HUES6 (cell line): Measurements from ENCODE around the gene ZMIZ2.
A peak's percentile ranks its signal among the peaks of the same experiment; 100 is the strongest.

ENCODE experiments used
- H3K27ac ChIP-seq: 2 replicates; pipeline ENCODE4 v1.7.0; 2013; ENCODE audit warnings: low read depth, mild to moderate bottlenecking, low read length, inconsistent platforms
- H3K27me3 ChIP-seq: 2 replicates; pipeline ENCODE4 v1.6.1; 2013; ENCODE audit warnings: low read length; ENCODE audit not compliant: control insufficient read depth, insufficient read depth
- H3K36me3 ChIP-seq: 2 replicates; pipeline ENCODE4 v1.6.1; 2013; ENCODE audit warnings: low read length; ENCODE audit not compliant: control insufficient read depth, insufficient read depth
- H3K4me1 ChIP-seq: 2 replicates; pipeline ENCODE4 v1.6.1; 2013; ENCODE audit warnings: low read length; ENCODE audit not compliant: control insufficient read depth, insufficient read depth
- H3K4me3 ChIP-seq: 2 replicates; pipeline ENCODE4 v1.5.1; 2013; ENCODE audit warnings: low read depth, low read length
- H3K9ac ChIP-seq: one replicate; pipeline ENCODE4 v1.6.1; 2013; ENCODE audit warnings: mild to moderate bottlenecking, low read length
- H3K9me3 ChIP-seq: 2 replicates; pipeline ENCODE4 v1.6.1; 2013; ENCODE audit warnings: low read depth, low read length; ENCODE audit not compliant: control insufficient read depth, insufficient read depth

Gene ZMIZ2

DNA sequence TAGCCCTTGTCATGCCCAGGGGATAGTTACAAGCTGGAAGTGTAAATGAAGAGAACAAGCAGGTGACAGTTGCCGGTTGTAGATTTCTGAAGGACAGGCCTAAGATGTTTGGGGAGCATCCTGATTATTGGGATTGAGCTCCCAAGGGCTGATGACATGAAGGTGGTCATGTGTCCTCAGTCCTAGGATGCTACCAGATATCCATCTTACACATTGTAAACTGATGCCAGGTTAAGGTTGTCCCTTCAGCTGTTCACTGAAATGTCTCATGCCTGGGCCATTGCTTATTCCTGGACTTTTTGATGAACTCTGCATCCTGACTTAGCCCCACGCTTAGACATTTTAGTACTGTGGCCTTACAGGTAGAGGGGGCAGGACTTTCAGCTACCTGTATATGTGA, 1.3 kb downstream of the ZMIZ2 start:
- H3K9ac ChIP-seq = no peak overlapping the region
- H3K9me3 ChIP-seq = no peaks in the 10 kb centered on the region
- H3K4me3 ChIP-seq = peak overlapping the region; percentile 98
- H3K27ac ChIP-seq = no peak overlapping the region
- no peaks in the 10 kb centered on the region for H3K27me3 ChIP-seq
- H3K4me1 ChIP-seq = peaks cover 29% of the 10 kb centered on the region
- H3K36me3 ChIP-seq = peaks cover 13% of the 10 kb centered on the region; the same call in 1 of the 2 replicates

GRCh38 chr7:44750424-44750823, 1.8 kb downstream of the ZMIZ2 start:
- no peaks in the 10 kb centered on the region for H3K9me3 ChIP-seq
- no peak overlapping the region for H3K9ac ChIP-seq
- peak overlapping the region; percentile 98; the same call in 1 of the 2 replicates for H3K4me3 ChIP-seq
- no peak overlapping the region for H3K27ac ChIP-seq
- H3K27me3 ChIP-seq = no peaks in the 10 kb centered on the region
- H3K36me3 ChIP-seq = peaks cover 13% of the 10 kb centered on the region; the same call in 1 of the 2 replicates
- H3K4me1 ChIP-seq = peaks cover 29% of the 10 kb centered on the region

DNA sequence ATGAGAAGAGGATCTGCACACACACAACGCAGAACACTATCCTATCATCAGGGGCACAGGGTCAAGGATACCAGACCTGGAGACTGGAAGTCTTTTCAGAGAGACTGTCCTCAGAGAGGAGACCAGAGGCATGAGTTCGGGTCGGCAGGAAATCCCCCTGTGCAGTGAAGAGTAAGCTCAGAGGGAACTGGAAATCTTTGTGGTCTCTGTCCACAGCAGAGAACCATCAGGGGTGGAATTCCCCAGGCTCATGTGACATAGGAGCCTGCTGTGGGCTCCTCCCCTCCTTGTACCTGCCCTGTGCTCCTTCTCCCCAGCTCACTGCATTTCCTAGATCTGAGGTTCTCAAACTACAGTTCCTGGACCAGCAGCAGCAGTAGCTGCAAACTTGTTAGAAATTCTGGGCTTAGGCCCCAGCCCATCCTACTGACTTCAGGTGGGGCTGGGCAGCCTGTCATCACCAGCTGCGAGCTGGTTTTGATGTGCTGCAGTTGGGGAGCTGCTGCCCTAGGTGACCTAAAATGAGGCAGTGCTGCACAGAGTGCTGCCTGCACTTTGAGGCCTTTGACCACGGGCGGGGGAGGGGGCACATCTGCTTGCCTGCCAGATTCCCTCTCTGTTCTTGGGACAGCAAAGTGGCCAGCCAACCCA, 2.4 kb downstream of the ZMIZ2 start:
- H3K27ac ChIP-seq = no peak overlapping the region
- H3K27me3 ChIP-seq = no peaks in the 10 kb centered on the region
- peaks cover 29% of the 10 kb centered on the region for H3K4me1 ChIP-seq
- H3K4me3 ChIP-seq = 0 out of 2 replicates have a peak overlapping the region, but pooled peaks have one; percentile 98
- no peak overlapping the region for H3K9ac ChIP-seq
- H3K9me3 ChIP-seq = no peaks in the 10 kb centered on the region
- peaks cover 13% of the 10 kb centered on the region; the same call in 1 of the 2 replicates for H3K36me3 ChIP-seq

- Histone ChIP-seq H3K9ac (no peak overlapping the region), H3K4me1 (peaks cover 26% of the 10 kb centered on the region), H3K27me3 (no peaks in the 10 kb centered on the region), H3K4me3 (no peak overlapping the region), H3K9me3 (no peaks in the 10 kb centered on the region), H3K36me3 (peaks cover 28% of the 10 kb centered on the region), H3K27ac (no peak overlapping the region)
Measured at GRCh38 chr7:44752822-44753221, 4.2 kb downstream of the ZMIZ2 start.

DNA sequence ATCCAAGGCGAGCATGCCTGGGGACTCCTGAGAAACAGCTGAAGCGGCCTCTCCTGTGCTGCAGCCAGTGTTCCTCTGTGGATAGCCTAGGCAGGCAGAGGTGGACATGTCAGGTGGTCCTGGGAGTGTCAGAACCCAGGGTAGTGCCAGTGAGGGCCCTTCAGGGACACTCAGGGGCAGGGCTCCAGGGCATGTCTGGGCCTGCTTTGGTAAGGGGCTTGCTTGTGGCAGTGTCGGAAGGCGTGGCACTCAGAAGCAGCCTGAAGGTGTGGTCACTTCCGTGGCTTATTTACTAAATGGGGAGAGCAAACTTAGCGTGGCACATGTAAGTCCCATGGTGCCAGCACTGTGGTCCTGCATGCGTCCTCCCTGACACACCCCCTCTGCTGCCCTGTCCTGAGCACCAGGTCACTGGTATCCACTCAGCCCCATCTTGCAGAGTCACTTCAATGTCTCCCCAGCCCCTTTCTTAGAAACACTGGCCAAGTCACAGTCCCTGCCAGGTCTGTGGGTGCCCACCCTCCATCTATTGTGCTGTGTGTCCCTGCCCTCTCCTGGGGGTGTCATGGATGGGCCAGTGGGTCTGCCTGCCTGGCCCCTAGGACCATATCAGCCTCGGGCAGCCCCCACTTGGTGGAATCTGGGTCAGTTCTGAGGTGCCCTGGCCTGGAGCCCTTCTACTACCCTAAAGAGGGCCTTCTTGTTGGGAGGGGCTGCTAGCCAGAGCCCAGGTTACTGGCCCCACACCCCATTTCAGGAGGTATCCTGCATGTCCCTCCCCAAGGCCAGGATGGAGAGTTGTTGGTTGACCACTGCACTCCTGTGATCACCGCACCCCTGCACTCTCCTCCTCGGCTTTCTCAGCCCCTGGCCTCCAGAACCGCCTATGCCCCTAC, 6.4 kb downstream of the ZMIZ2 start:
- Histone ChIP-seq H3K36me3 (peaks cover 38% of the 10 kb centered on the region), H3K4me1 (peaks cover 18% of the 10 kb centered on the region), H3K9me3 (no peaks in the 10 kb centered on the region), H3K9ac (no peak overlapping the region), H3K4me3 (no peak overlapping the region), H3K27me3 (no peaks in the 10 kb centered on the region), H3K27ac (no peak overlapping the region)

DNA sequence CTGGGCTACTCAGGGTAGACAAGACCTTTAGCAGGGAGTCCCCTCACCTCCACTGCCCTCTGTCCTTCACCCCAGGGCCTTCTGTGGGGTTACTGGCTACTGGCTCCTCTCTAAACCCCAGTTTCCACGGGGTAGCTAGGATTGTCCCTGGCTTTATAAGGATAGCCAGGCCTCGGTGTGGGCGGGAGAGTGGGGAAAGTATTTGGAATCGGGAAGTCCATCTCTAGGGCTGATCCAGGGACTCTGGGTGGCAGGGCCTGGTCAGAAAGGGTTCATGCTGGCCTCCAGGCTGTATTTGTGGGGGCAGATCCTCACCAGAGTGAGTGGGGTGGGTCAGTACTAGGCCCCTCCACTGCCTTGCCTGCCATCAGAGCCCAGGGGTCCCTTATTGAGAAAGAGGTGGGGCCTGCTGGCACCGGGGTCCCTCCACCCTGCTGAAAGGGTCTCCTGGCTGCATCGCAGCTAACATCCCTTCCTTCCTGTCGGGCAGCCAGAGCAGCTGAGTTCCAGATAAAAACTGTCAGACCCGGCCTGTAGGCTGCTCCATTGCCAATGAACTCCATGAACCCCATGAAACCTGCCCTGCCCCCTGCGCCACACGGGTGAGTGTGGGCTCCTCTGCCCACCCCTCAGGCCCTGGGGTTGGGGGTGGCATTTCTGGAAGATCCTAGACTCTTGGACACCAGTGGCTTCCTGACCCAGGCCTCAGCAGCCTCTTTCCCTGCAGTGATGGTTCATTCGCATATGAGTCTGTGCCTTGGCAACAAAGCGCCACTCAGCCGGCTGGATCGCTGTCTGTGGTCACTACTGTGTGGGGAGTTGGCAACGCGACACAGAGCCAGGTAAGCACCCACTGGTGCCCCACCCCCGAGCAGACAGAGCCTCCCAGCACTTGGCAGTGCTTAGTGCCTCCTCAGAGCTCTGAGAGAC, 7.3 kb downstream of the ZMIZ2 start:
- H3K36me3 ChIP-seq = peaks cover 39% of the 10 kb centered on the region
- no peaks in the 10 kb centered on the region for H3K27me3 ChIP-seq
- no peak overlapping the region for H3K27ac ChIP-seq
- no peaks in the 10 kb centered on the region for H3K9me3 ChIP-seq
- no peak overlapping the region for H3K4me3 ChIP-seq
- H3K9ac ChIP-seq = no peak overlapping the region
- peaks cover 9% of the 10 kb centered on the region for H3K4me1 ChIP-seq

DNA sequence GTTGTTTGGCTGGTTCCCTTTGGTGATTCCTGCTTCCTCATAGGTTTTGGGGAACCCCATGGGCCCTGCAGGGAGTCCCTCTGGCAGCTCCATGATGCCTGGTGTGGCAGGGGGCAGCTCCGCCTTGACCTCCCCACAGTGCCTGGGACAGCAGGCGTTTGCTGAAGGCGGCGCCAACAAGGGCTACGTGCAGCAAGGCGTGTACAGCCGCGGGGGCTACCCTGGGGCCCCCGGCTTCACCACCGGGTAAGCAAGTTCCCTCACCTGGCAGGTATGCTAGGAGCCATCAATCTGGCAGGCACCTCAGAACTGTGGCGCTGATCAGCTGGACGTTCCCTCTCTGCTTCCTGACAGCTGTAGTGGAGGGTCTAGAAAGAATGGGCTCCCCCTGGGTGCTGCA, 8.3 kb downstream of the ZMIZ2 start:
- Histone ChIP-seq H3K4me1 (peaks cover 6% of the 10 kb centered on the region), H3K9ac (no peak overlapping the region), H3K27ac (no peak overlapping the region), H3K27me3 (no peaks in the 10 kb centered on the region), H3K36me3 (peaks cover 47% of the 10 kb centered on the region), H3K4me3 (no peak overlapping the region), H3K9me3 (no peaks in the 10 kb centered on the region)

DNA sequence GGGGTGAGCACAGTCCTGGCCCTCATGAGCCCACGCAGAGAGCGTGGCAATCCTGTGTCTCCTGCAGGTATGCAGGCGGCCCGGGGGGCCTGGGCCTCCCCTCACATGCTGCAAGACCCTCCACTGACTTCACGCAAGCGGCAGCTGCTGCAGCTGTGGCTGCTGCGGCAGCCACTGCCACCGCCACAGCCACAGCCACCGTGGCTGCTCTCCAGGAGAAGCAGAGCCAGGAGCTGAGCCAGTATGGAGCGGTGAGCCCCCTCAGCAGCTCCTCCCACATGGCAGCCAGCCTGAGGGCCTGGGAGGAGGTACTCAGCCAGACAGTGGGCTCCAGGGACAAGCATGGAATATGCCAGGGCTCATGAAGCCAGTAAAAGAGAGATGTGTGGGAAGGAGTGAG, 8.7 kb downstream of the ZMIZ2 start:
- no peak overlapping the region for H3K9ac ChIP-seq
- no peak overlapping the region for H3K4me3 ChIP-seq
- H3K36me3 ChIP-seq = peaks cover 51% of the 10 kb centered on the region
- H3K9me3 ChIP-seq = no peaks in the 10 kb centered on the region
- H3K4me1 ChIP-seq = peaks cover 6% of the 10 kb centered on the region
- H3K27ac ChIP-seq = no peak overlapping the region
- H3K27me3 ChIP-seq = no peaks in the 10 kb centered on the region

- no peaks in the 10 kb centered on the region for H3K27me3 ChIP-seq
- no peak overlapping the region for H3K27ac ChIP-seq
- peaks cover 6% of the 10 kb centered on the region for H3K4me1 ChIP-seq
- no peaks in the 10 kb centered on the region for H3K9me3 ChIP-seq
- no peak overlapping the region for H3K4me3 ChIP-seq
- H3K9ac ChIP-seq = no peak overlapping the region
- H3K36me3 ChIP-seq = peaks cover 55% of the 10 kb centered on the region
Measured at GRCh38 chr7:44757739-44758138, 9.1 kb downstream of the ZMIZ2 start.

- Histone ChIP-seq H3K27me3 (no peaks in the 10 kb centered on the region), H3K4me1 (peaks cover under 1% of the 10 kb centered on the region; the same call in 1 of the 2 replicates), H3K36me3 (peaks cover 70% of the 10 kb centered on the region), H3K4me3 (no peak overlapping the region), H3K9ac (no peak overlapping the region), H3K27ac (no peak overlapping the region), H3K9me3 (no peaks in the 10 kb centered on the region)
Measured at GRCh38 chr7:44759246-44759645, 10.6 kb downstream of the ZMIZ2 start.
